SKM-1 treated with dmso at 0.1 percent for 144 hours (cell line): Measurements from ENCODE around the gene TGFB2.

Source experiments
- DNase-seq: peaks from one replicate; lab custom pipeline; 2025; ENCODE audit not compliant: unreplicated experiment; lab: John Stamatoyannopoulos, UW

The TGFB2 gene

DNA sequence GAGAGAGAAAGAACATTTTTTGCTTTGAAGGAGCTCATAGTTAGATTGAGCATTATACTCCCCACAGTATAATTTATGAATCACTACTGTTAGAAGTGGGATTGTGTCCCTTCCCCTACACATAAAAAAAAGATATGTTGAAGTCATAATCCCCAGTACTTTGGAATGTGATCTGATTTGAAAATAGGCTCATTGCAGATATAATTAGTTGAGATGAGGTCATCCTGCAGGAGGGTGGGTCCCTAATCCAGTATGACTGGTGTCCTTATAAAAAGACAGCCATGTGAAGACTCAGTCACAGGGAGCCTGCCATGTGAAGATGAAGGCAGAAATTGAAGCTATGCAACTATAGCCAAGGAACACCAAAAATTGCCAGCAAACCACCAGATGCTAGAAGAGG is 76.4 kb downstream of the TGFB2 start:
- DNase-seq: no peak

DNA sequence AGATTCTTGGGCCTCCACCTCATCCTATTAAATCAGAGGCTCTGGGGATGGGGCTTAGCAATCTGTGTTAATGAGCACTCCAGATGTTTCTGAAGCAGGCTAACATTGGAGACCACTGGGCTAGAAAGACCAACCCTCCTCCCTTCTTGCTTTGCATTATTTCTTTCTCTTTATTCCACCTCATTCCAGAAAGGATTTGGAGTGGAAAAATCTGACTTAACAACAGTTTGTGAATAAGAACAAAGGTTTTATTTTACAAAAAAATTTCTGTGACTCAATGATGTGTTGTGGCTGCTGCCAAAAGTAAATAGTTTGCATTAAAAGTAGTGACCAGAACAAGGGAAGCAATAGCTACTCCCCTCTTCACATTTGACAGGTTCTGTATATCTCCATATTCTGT is 79.4 kb downstream of the TGFB2 start:
- DNase-seq: no peak

GRCh38 chr1:218425647-218426342 is 80.7 kb downstream of the TGFB2 start:
- no peak for DNase-seq

DNA sequence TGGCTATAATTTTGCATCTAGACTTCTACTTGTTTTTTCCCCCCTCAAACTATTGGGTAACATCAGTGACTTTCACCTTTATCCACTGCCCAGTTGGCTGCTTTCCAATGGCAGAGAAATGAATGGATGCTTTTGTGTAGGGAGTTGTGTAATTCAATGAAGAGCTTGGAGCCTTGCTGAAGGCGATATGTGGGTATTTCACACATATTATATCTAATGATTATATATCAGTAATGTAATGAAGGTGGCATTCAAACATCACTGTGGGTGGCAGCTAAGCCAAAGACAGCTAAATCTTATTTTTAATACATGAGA is 81.2 kb downstream of the TGFB2 start:
- DNase-seq: no peak

DNA sequence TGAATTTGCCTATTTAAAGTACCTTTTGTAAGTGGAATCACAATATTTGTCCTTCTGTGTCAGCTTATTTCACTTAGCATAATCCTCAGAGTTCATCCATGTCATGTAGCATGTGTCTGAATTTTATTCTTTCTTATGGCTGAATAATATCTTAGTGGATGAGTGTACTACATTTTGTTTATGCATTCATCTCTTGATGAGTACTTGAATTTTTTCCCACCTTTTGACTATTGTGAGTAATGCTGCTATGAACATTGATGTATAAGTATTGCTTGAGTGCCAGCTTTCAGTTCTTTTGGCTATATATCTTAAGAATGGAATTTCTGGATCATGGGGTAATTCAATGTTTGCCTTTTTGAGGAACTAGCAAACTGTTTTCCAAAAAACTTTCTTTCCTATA is 84.2 kb downstream of the TGFB2 start:
- no peak for DNase-seq

GRCh38 chr1:218430346-218430745 is 85.2 kb downstream of the TGFB2 start:
- no peak for DNase-seq

DNA sequence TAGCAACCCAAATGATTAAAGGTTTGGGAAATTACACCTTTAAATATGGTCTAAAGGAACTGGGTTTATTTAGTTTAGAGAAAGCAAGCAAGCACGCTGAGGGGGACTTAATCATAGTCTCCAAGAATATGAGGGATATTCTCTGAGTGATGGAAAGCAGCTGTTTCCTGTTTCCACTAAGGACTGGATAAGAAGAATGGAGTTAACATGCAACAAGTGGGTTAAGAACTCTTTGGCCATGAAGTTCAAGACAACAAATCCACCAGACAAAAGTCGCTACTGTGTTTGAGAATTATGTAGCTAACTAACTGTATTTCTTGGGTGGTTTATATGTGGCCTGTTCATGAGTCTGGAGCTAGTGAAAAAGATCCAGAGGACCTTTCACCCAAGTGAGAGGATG is 85.7 kb downstream of the TGFB2 start:
- no peak for DNase-seq

GRCh38 chr1:218431476-218431875 is 86.3 kb downstream of the TGFB2 start:
- DNase-seq: no peak

DNA sequence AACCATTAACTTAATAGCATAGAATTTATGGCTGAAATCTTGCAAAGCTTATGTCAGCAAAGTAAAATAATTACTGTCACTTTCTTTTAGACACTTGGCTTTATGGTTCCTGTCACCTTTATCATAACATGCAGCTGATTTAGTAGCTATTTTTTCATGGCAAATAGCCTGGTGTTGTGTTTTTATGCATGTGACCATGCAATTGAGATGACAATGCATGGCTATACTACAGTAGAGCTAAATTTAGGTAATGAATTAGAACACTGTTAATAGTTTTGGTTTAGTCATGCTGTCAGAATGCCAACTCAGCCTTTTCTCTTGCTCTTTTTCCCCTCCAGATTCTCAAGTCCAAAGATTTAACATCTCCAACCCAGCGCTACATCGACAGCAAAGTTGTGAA is 88.6 kb downstream of the TGFB2 start:
- no peak for DNase-seq

DNA sequence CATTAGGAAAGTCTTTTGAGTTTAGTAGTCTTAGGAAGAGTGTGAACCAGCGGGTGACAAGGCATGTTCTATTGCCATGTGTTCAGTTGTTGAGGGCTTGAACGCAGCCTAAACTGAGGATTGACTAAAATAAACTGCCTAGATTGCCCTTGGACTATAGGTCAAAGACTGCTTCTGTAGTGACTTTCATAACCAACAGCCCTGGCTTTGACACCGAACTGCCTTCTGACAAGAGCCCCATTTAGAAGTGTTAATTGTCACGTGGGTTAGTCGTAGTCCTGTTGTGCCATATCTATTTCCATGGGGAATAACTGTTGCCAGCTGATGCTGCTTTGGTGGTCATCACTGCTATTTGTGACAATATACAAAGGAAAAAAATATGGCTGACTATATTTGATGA is 90.4 kb downstream of the TGFB2 start:
- DNase-seq: no peak

DNA sequence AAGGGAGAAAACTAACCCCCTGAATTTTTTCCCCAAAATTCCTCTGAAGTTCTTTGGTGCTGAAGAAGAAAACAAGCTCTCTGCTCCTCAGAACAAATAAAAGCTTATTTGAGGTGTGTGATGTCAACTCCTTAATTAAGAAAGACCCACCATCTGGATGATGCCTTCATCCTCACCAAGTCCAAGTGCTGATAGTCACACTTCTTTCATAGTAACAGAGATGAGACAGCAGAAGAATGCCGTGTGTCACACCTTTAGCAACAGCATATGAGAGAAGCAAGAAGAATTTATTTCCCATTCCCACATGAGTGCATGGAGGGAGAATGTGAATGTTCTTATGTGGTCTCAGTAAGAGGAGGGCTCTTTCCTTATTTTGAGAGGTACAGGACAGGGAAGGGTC is 91.2 kb downstream of the TGFB2 start:
- DNase-seq: no peak

- DNase-seq: no peak
Observed at GRCh38 chr1:218436997-218437396, 91.9 kb downstream of the TGFB2 start.

GRCh38 chr1:218439541-218440295 is 94.6 kb downstream of the TGFB2 start:
- DNase-seq: no peak

DNA sequence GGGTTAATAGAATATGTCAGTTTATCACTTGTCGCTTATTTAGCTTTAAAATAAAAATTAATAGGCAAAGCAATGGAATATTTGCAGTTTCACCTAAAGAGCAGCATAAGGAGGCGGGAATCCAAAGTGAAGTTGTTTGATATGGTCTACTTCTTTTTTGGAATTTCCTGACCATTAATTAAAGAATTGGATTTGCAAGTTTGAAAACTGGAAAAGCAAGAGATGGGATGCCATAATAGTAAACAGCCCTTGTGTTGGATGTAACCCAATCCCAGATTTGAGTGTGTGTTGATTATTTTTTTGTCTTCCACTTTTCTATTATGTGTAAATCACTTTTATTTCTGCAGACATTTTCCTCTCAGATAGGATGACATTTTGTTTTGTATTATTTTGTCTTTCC is 98.1 kb downstream of the TGFB2 start:
- DNase-seq: no peak

DNA sequence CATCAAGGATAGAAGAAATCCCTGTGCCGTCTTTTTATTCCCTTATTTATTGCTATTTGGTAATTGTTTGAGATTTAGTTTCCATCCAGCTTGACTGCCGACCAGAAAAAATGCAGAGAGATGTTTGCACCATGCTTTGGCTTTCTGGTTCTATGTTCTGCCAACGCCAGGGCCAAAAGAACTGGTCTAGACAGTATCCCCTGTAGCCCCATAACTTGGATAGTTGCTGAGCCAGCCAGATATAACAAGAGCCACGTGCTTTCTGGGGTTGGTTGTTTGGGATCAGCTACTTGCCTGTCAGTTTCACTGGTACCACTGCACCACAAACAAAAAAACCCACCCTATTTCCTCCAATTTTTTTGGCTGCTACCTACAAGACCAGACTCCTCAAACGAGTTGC is 99.0 kb downstream of the TGFB2 start:
- DNase-seq: no peak

DNA sequence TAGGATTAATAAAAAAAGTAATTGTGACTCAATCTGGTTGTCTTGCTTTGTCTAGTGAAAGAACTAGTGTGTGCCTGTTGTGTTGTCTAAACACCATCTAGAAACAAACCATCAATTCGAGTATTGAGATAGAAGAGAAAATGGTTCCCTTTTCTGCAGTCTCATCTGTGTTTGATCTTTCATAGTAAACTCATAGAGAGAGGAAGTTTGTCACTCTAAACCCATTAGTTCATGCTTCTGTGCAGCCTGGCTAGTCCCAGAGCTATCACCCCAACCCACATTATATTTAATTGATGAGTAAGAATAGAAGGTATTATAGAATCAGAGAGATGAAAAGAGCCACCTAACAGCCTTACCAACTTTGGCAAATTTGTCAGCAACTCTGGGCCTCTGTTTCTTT is 99.5 kb downstream of the TGFB2 start:
- DNase-seq: no peak

DNA sequence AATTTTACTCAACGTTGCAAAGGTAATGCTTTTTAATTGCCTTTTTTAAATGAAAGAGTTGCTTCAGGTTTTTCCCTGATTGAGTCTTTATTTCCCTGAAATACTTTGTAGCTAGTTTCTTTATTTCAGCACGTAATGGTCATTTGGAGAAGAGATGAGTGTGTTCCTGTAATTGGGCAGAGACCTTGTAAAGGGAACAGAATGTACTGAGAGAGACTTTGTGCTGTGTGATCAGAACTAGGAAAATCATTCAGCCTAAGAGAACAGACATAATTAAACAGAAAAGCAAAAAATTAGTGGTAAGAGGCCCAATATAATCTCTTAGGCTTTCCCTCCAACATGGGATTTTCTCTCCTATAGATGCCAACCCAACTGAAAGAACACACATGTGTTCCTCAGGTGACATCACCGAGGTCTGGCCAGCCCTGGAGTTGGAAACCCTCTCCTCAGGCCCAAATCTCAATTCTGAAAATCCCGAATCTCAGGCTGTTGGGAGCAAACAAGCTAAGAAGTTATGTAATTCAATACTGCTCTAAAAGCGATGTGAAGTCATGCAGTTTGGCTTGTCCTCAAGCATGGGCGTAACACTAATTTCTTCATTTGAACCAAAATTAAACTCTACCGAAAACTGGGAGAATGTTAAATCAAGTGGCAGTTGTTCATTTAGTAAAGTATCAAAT is 102.0 kb downstream of the TGFB2 start:
- DNase-seq: no peak

DNA sequence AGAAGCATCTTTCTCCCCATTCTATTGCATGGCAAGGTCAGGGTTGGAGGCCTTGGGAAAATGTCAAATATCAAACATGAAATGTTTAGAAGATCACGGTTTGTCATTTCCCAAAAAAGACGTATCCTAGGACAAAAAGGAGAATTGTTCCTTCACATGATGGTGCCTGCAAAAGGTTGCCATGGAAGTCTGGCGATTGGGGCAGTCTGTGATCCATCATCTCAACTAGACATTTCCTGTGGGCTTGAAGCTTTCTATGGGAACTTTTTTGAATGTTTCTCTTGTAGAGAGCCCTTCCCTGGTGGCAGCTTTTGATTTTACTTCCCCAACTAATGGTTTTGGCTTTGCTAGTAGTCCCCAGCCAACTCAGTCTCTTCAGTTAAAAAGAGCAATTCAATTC is 106.3 kb downstream of the TGFB2 start:
- DNase-seq: no peak

DNA sequence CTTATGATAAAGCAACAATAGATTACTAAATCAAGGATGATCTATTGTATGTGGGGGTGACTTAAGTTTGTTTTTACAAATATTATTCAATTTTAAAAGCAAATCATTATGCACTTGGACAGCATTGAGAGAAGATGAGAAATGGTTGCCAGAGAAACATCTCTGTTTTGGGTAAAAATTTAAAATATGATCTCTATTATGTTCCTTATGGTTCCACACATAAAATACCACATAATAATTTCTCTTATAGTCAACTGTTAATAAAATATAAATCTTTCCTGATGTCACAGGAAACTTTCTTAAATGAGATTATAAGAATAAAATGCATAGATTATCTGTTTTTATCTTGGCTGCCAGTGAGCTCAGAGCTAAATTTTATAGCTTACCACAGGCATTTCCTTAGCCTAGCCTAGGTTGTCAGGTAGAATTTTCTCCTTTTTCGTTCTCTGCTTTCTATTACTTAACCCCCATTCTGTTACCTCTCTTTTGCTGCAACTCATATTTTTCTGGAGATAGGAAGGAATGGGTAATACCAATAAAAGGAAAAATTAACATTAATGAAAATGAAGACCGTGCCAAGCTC is 109.7 kb downstream of the TGFB2 start:
- no peak for DNase-seq

DNA sequence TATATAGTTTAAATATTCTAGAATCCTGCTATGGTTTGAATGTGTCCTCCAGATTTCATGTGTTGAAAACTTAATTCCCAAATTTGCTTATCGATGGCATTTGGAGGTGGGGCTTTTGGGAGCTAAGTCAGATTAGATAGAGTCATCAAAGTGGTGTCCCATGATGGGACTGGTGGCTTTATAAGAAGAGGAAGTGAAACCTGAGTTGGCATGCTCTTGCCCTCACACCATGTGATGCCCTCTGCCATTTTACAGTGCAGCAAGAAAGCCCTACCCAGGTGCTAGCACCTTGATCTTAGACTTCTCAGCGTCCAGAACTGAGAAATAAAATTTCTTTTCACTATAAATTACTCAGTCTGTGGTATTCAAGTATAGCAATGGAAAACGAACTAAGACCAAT is 111.3 kb downstream of the TGFB2 start:
- no peak for DNase-seq

- DNase-seq: no peak
Observed at GRCh38 chr1:218459450-218459849, 114.3 kb downstream of the TGFB2 start.
